HG03558 (cell line): ENCODE results near the gene SLC35E3.

Experiments used
- ATAC-seq: cut with Tn5 transposase; IDR thresholded peaks from one replicate; pipeline ENCODE4 v1.9.1; 2021; ENCODE audit warnings: moderate number of reproducible peaks; ENCODE audit not compliant: unreplicated experiment; ENCODE audit errors: extremely low read depth

The SLC35E3 gene

GRCh38 chr12:68768431-68768939, 22.5 kb downstream of the SLC35E3 start:
- no peak for ATAC-seq

GRCh38 chr12:68769941-68770340, 24.0 kb downstream of the SLC35E3 start:
- no peak for ATAC-seq

GRCh38 chr12:68771223-68771925, 25.4 kb downstream of the SLC35E3 start:
- ATAC-seq = no peak

GRCh38 chr12:68772714-68773113, 26.7 kb downstream of the SLC35E3 start:
- no peak for ATAC-seq

- ATAC-seq = no peak
Measured at GRCh38 chr12:68773582-68773981, 27.6 kb downstream of the SLC35E3 start.

GRCh38 chr12:68775121-68775630, 29.2 kb downstream of the SLC35E3 start:
- ATAC-seq = no peak

GRCh38 chr12:68776976-68777610, 31.1 kb downstream of the SLC35E3 start:
- no peak for ATAC-seq

- no peak for ATAC-seq
Measured at GRCh38 chr12:68779280-68779679, 33.3 kb downstream of the SLC35E3 start.

GRCh38 chr12:68780731-68781130, 34.8 kb downstream of the SLC35E3 start:
- no peak for ATAC-seq

GRCh38 chr12:68781728-68782127, 35.8 kb downstream of the SLC35E3 start:
- no peak for ATAC-seq

- ATAC-seq = no peak
Measured at GRCh38 chr12:68784015-68784414, 38.0 kb downstream of the SLC35E3 start.

- ATAC-seq = no peak
Measured at GRCh38 chr12:68785358-68785757, 39.4 kb downstream of the SLC35E3 start.

- ATAC-seq = no peak
Measured at GRCh38 chr12:68785823-68786222, 39.8 kb downstream of the SLC35E3 start.

GRCh38 chr12:68786929-68787328, 41.0 kb downstream of the SLC35E3 start:
- no peak for ATAC-seq

GRCh38 chr12:68788554-68789143, 42.7 kb downstream of the SLC35E3 start:
- no peak for ATAC-seq

GRCh38 chr12:68789144-68789878, 43.3 kb downstream of the SLC35E3 start:
- no peak for ATAC-seq

GRCh38 chr12:68790081-68790951, 44.3 kb downstream of the SLC35E3 start:
- ATAC-seq = no peak

- ATAC-seq = no peak
Measured at GRCh38 chr12:68790952-68791234, 44.9 kb downstream of the SLC35E3 start.

GRCh38 chr12:68791897-68792481, 46.0 kb downstream of the SLC35E3 start:
- no peak for ATAC-seq
